Vagina (tissue), 2 donors: ENCODE results near the gene COLEC12. TPM values are rescaled to one million over a fixed set of nuclear protein-coding genes. Genes with fewer than 3 reads are reported as not detected.

Source experiments
- DNase-seq, 2 donors: peaks; one replicate each; pipeline ENCODE4 v3.0.0-alpha.2; 2017; ENCODE audit errors: extremely low spot score in 2 of 2
- H3K27ac ChIP-seq: fragments of 200-600 bp; sonication (generic); one replicate; pipeline ENCODE4 v1.5.1; 2019
- H3K27me3 ChIP-seq: fragments of 200-600 bp; sonication (generic); one replicate; pipeline ENCODE4 v1.5.1; 2019
- H3K36me3 ChIP-seq, 2 donors: fragments of 200-600 bp; sonication (generic); one replicate each; pipeline ENCODE4 v1.5.1; 2017 to 2019
- H3K4me1 ChIP-seq: fragments of 200-600 bp; sonication (generic); one replicate; pipeline ENCODE4 v1.5.1; 2019
- H3K4me3 ChIP-seq, 2 donors: fragments of 200-600 bp; sonication (generic); 1 replicate in 1 of 2; 2 replicates in 1 of 2; pipeline ENCODE4 v1.5.1; 2016 to 2019
- H3K9me3 ChIP-seq: fragments of 200-600 bp; sonication (generic); one replicate; pipeline ENCODE4 v1.5.1; 2019
- CTCF ChIP-seq, 3 experiments: fragments of 450-650 bp in 2 of 3; fragments of 200-600 bp in 1 of 3; sonication (generic) in 1 of 3; IDR thresholded peaks; one replicate each; pipeline ENCODE4 v1.5.1; 2017 to 2019; ENCODE audit warnings: antibody characterized with exemption in 3 of 3, mild to moderate bottlenecking in 2 of 3, moderate library complexity in 2 of 3
- POLR2A ChIP-seq, 2 donors: fragments of 450-650 bp; IDR thresholded peaks; one replicate each; pipeline ENCODE4 v1.6.1; 2017; ENCODE audit warnings: antibody characterized with exemption in 2 of 2, mild to moderate bottlenecking in 2 of 2, moderate library complexity in 2 of 2
- POLR2AphosphoS5 ChIP-seq, 2 donors: sonication (generic); formaldehyde crosslinking; IDR thresholded peaks; one replicate each; pipeline ENCODE4 v1.9.0; 2017; ENCODE audit warnings: antibody characterized with exemption in 2 of 2, mild to moderate bottlenecking in 2 of 2, low read depth in 1 of 2; ENCODE audit not compliant: insufficient read depth in 1 of 2
- intact Hi-C: fragments of 100-400 bp; cut with DNase I; formaldehyde crosslinking; loops from one replicate; pipeline ENCODE4 v1.15.1; 2023
- total RNA-seq: library from RNA; depleted of rRNA; stranded (reverse); fragments of >200 nt; gene quantifications from one replicate; pipeline ENCODE4 v1.2.3, GENCODE V29; 2016

Gene COLEC12
- total RNA-seq, 1 donor from 2014 or later, result 18.9 TPM

- Histone ChIP-seq H3K4me3 (no peak overlapping the region), H3K27me3 (no peaks in the 10 kb centered on the region), H3K4me1 (no peaks in the 10 kb centered on the region), H3K27ac (no peak overlapping the region), H3K36me3 (no peaks in the 10 kb centered on the region), H3K9me3 (no peaks in the 10 kb centered on the region)
- DNase-seq, result no peak
- intact Hi-C loops, result no loop called here
- TF ChIP-seq CTCF (IDR thresholded peaks at IDR 0.05), result no peak
- TF ChIP-seq POLR2A (IDR thresholded peaks at IDR 0.05), result no peak
- TF ChIP-seq POLR2AphosphoS5 (IDR thresholded peaks at IDR 0.05; ENCODE audit: insufficient read depth in 1 of 2, low read depth in 1 of 2), result no peak
Observed at GRCh38 chr18:417495-417894, 83.0 kb downstream of the COLEC12 start.

- TF ChIP-seq CTCF (IDR thresholded peaks at IDR 0.05) (no peak), POLR2AphosphoS5 (IDR thresholded peaks at IDR 0.05; ENCODE audit: insufficient read depth in 1 of 2, low read depth in 1 of 2) (no peak), POLR2A (IDR thresholded peaks at IDR 0.05) (no peak)
- Histone ChIP-seq H3K4me1 (no peaks in the 10 kb centered on the region), H3K4me3 (no peak overlapping the region), H3K27ac (no peak overlapping the region), H3K27me3 (no peaks in the 10 kb centered on the region), H3K36me3 (no peaks in the 10 kb centered on the region), H3K9me3 (no peaks in the 10 kb centered on the region)
- intact Hi-C loops, result no loop called here
- DNase-seq, result no peak
Observed at GRCh38 chr18:416930-417329, 83.6 kb downstream of the COLEC12 start.

GRCh38 chr18:415617-416612, 84.6 kb downstream of the COLEC12 start:
- no peak for TF ChIP-seq POLR2A (IDR thresholded peaks at IDR 0.05)
- TF ChIP-seq CTCF (IDR thresholded peaks at IDR 0.05), result no peak
- no peak for TF ChIP-seq POLR2AphosphoS5 (IDR thresholded peaks at IDR 0.05; ENCODE audit: insufficient read depth in 1 of 2, low read depth in 1 of 2)
- no peak overlapping the region for H3K27ac ChIP-seq
- H3K36me3 ChIP-seq, result no peaks in the 10 kb centered on the region
- H3K4me1 ChIP-seq, result no peaks in the 10 kb centered on the region
- no peaks in the 10 kb centered on the region for H3K27me3 ChIP-seq
- H3K9me3 ChIP-seq, result no peaks in the 10 kb centered on the region
- H3K4me3 ChIP-seq, result no peak overlapping the region
- no peak for DNase-seq
- intact Hi-C loops, result no loop called here

- TF ChIP-seq CTCF (IDR thresholded peaks at IDR 0.05) (no peak), POLR2AphosphoS5 (IDR thresholded peaks at IDR 0.05; ENCODE audit: insufficient read depth in 1 of 2, low read depth in 1 of 2) (no peak), POLR2A (IDR thresholded peaks at IDR 0.05) (no peak)
- Histone ChIP-seq H3K36me3 (no peaks in the 10 kb centered on the region), H3K27ac (no peak overlapping the region), H3K4me3 (no peak overlapping the region), H3K4me1 (no peaks in the 10 kb centered on the region), H3K27me3 (no peaks in the 10 kb centered on the region), H3K9me3 (no peaks in the 10 kb centered on the region)
- intact Hi-C loops, result no loop called here
- no peak for DNase-seq
Observed at GRCh38 chr18:415047-415446, 85.5 kb downstream of the COLEC12 start.

- no peak overlapping the region for H3K4me3 ChIP-seq
- no peaks in the 10 kb centered on the region for H3K4me1 ChIP-seq
- no peak for DNase-seq
- no peaks in the 10 kb centered on the region for H3K27me3 ChIP-seq
- TF ChIP-seq POLR2AphosphoS5 (IDR thresholded peaks at IDR 0.05; ENCODE audit: insufficient read depth in 1 of 2, low read depth in 1 of 2) (no peak), CTCF (IDR thresholded peaks at IDR 0.05) (no peak), POLR2A (IDR thresholded peaks at IDR 0.05) (no peak)
- no peaks in the 10 kb centered on the region for H3K9me3 ChIP-seq
- no peaks in the 10 kb centered on the region for H3K36me3 ChIP-seq
- intact Hi-C loops, result no loop called here
- H3K27ac ChIP-seq, result no peak overlapping the region
Observed at GRCh38 chr18:413233-413632, 87.3 kb downstream of the COLEC12 start.
